Mucosa of stomach (tissue), 1 donor: ENCODE results near the gene WDR70.

Experiments
- H3K27me3 ChIP-seq: one replicate; pipeline ENCODE4 v1.7.0; 2013; ENCODE audit warnings: mild to moderate bottlenecking, low read length; ENCODE audit not compliant: control insufficient read depth, insufficient read depth
- H3K36me3 ChIP-seq: one replicate; pipeline ENCODE4 v1.7.0; 2013; ENCODE audit warnings: low read length; ENCODE audit not compliant: control insufficient read depth, insufficient read depth
- H3K4me1 ChIP-seq: one replicate; pipeline ENCODE4 v1.7.0; 2013; ENCODE audit warnings: mild to moderate bottlenecking, low read length; ENCODE audit not compliant: control insufficient read depth, insufficient read depth
- H3K4me3 ChIP-seq: one replicate; pipeline ENCODE4 v1.7.0; 2013; ENCODE audit warnings: low read length
- H3K9ac ChIP-seq: one replicate; pipeline ENCODE4 v1.7.0; 2013; ENCODE audit warnings: mild to moderate bottlenecking, low read length, moderate library complexity
- H3K9me3 ChIP-seq: one replicate; pipeline ENCODE4 v1.7.0; 2013; ENCODE audit warnings: mild to moderate bottlenecking, low read length, moderate library complexity; ENCODE audit not compliant: control insufficient read depth
- donor health status: Pancreatic carcinoma.

The WDR70 gene

DNA sequence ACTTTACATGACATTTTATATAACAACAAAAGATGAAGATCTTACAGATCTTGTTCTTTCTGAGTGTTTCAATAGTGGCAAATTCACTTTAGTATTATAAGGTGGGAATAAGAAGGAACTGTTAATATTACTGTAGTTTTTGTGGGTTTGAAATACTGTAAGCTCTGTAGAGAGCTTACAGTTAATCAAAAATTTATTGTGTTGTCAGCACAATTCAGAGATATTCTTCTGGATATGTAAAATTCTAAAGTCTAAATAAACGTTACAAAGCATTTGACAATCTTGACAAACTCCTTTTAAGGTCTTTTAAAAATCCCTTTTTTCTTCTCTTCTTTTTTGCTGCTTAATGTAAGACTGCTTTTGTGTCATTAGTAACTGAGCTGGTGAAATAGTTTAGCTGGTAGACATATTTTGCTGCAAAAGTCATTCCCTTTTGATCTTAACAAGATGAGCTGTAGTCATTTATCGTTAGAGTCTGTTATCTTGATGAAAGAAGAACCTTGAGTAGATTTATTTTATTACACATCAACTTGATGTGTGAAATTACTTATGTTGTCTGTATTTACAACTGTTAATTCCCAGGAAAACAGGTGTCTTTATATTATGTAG lies 186.0 kb downstream of the WDR70 start:
- H3K27me3 ChIP-seq = no peaks in the 10 kb centered on the region
- no peaks in the 10 kb centered on the region for H3K36me3 ChIP-seq
- no peaks in the 10 kb centered on the region for H3K9me3 ChIP-seq
- H3K9ac ChIP-seq = no peak overlapping the region
- no peak overlapping the region for H3K4me3 ChIP-seq
- H3K4me1 ChIP-seq = peaks cover 7% of the 10 kb centered on the region

DNA sequence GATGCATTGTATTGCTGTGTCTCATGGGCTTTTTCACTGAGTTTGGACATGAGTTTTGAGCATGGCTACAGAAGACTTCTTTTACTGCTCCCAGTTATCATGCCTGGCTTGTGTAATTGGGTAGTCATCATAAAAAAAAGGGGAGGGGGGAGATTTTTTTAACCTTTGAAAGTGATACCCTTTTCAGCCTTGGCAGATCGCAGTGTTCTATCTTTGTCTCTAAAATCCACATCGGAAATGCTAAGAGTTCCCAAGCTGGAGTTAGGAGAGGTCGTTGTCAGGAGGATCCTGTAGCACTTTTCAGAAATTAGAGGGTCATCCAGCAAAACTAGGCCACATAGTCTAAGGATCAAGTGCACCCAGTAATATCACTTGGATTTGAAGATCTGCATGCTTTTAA lies 188.4 kb downstream of the WDR70 start:
- no peak overlapping the region for H3K9ac ChIP-seq
- no peaks in the 10 kb centered on the region for H3K36me3 ChIP-seq
- no peaks in the 10 kb centered on the region for H3K9me3 ChIP-seq
- H3K27me3 ChIP-seq = no peaks in the 10 kb centered on the region
- H3K4me1 ChIP-seq = peaks cover 7% of the 10 kb centered on the region
- H3K4me3 ChIP-seq = no peak overlapping the region

- H3K27me3 ChIP-seq = no peaks in the 10 kb centered on the region
- H3K4me3 ChIP-seq = no peak overlapping the region
- H3K9ac ChIP-seq = no peak overlapping the region
- no peaks in the 10 kb centered on the region for H3K9me3 ChIP-seq
- no peaks in the 10 kb centered on the region for H3K36me3 ChIP-seq
- H3K4me1 ChIP-seq = peaks cover 7% of the 10 kb centered on the region
Observed at GRCh38 chr5:37568018-37568753, 189.1 kb downstream of the WDR70 start.

- Histone ChIP-seq H3K4me3 (no peak overlapping the region), H3K27me3 (no peaks in the 10 kb centered on the region), H3K9ac (no peak overlapping the region), H3K36me3 (no peaks in the 10 kb centered on the region), H3K4me1 (peaks cover 7% of the 10 kb centered on the region), H3K9me3 (no peaks in the 10 kb centered on the region)
Observed at GRCh38 chr5:37568893-37569292, 189.8 kb downstream of the WDR70 start.

GRCh38 chr5:37569466-37569865 lies 190.3 kb downstream of the WDR70 start:
- no peak overlapping the region for H3K4me3 ChIP-seq
- peaks cover 7% of the 10 kb centered on the region for H3K4me1 ChIP-seq
- no peaks in the 10 kb centered on the region for H3K36me3 ChIP-seq
- H3K9me3 ChIP-seq = no peaks in the 10 kb centered on the region
- no peaks in the 10 kb centered on the region for H3K27me3 ChIP-seq
- no peak overlapping the region for H3K9ac ChIP-seq

- H3K27me3 ChIP-seq = no peaks in the 10 kb centered on the region
- H3K4me1 ChIP-seq = peaks cover 7% of the 10 kb centered on the region
- H3K9ac ChIP-seq = no peak overlapping the region
- H3K36me3 ChIP-seq = no peaks in the 10 kb centered on the region
- H3K9me3 ChIP-seq = no peaks in the 10 kb centered on the region
- H3K4me3 ChIP-seq = no peak overlapping the region
Observed at GRCh38 chr5:37570597-37570996, 191.5 kb downstream of the WDR70 start.

GRCh38 chr5:37571985-37572384 lies 192.9 kb downstream of the WDR70 start:
- no peaks in the 10 kb centered on the region for H3K27me3 ChIP-seq
- no peak overlapping the region for H3K9ac ChIP-seq
- no peaks in the 10 kb centered on the region for H3K9me3 ChIP-seq
- peaks cover 11% of the 10 kb centered on the region for H3K4me1 ChIP-seq
- no peak overlapping the region for H3K4me3 ChIP-seq
- no peaks in the 10 kb centered on the region for H3K36me3 ChIP-seq

GRCh38 chr5:37575541-37576489 lies 196.7 kb downstream of the WDR70 start:
- Histone ChIP-seq H3K4me1 (peaks cover 4% of the 10 kb centered on the region), H3K36me3 (no peaks in the 10 kb centered on the region), H3K9ac (no peak overlapping the region), H3K27me3 (no peaks in the 10 kb centered on the region), H3K4me3 (no peak overlapping the region), H3K9me3 (no peaks in the 10 kb centered on the region)

DNA sequence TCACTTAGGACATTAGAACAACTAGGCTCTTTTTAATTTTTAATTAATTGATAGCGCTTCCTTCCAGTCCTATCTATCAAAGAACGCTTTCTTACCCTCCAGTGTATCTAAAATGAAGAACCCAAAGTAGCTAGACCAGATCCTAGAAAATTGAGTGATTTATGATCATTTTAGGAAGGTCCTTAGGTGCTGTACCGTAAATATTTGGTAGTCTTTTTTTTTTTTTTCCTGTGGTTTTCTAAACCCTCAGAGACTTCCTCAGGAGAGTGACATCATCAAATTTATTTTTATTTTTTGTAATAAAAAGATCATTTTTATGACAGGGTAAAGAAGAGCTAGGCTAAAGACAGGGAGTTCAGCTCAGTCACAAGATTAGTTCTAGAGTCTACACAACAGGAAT lies 197.4 kb downstream of the WDR70 start:
- Histone ChIP-seq H3K27me3 (no peaks in the 10 kb centered on the region), H3K4me1 (peaks cover 4% of the 10 kb centered on the region), H3K9ac (no peak overlapping the region), H3K4me3 (no peak overlapping the region), H3K36me3 (no peaks in the 10 kb centered on the region), H3K9me3 (no peaks in the 10 kb centered on the region)

- H3K9me3 ChIP-seq = no peaks in the 10 kb centered on the region
- H3K27me3 ChIP-seq = no peaks in the 10 kb centered on the region
- H3K9ac ChIP-seq = no peak overlapping the region
- H3K4me3 ChIP-seq = no peak overlapping the region
- no peaks in the 10 kb centered on the region for H3K36me3 ChIP-seq
- peaks cover 4% of the 10 kb centered on the region for H3K4me1 ChIP-seq
Observed at GRCh38 chr5:37578176-37578575, 199.1 kb downstream of the WDR70 start.

DNA sequence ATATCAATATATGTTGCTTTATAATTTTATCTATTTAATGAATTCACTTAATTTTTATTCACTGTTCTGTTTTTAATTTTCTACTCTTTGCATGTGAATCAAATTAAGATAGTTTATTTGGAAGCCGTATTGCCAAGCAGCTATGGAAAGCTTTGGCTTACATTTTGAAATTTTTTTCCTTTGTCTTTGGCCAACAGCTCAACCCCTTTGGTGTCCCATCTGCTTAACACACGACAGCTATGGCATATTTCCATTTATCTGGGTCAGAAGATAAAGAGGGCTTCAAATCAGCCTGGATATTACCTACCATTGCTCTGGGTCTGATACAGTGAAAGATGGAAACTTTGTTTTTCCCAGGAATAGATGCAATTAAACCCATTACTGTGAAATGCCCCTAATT lies 201.0 kb downstream of the WDR70 start:
- peaks cover 4% of the 10 kb centered on the region for H3K4me1 ChIP-seq
- H3K36me3 ChIP-seq = no peaks in the 10 kb centered on the region
- H3K9ac ChIP-seq = no peak overlapping the region
- no peaks in the 10 kb centered on the region for H3K9me3 ChIP-seq
- H3K4me3 ChIP-seq = no peak overlapping the region
- H3K27me3 ChIP-seq = no peaks in the 10 kb centered on the region

DNA sequence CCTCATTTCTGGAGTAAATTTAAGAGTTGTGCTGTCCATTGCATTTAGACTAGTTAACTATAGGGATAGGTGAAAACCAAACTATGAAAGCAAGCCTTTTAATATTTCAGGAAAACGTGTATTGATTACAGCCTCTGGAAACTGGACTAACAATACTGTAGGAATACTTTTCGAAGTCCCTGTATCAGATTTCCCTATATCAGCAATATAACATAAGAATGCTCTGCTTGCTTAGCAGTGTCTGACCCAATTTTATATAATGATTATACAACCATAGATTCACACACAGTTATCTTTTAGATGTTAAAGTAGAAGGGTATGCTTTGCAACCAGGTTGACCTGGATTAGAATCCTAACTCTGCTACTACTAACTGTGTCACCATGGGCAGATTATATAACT lies 203.1 kb downstream of the WDR70 start:
- no peaks in the 10 kb centered on the region for H3K4me1 ChIP-seq
- H3K27me3 ChIP-seq = no peaks in the 10 kb centered on the region
- H3K4me3 ChIP-seq = no peak overlapping the region
- no peaks in the 10 kb centered on the region for H3K36me3 ChIP-seq
- H3K9me3 ChIP-seq = no peaks in the 10 kb centered on the region
- no peak overlapping the region for H3K9ac ChIP-seq
